Measurements from ENCODE around the gene TYR.

GRCh38 chr11:89163686-89164085 is 14.0 kb upstream of the TYR start:
- TF ChIP-seq EZH2 (IDR thresholded peaks at IDR 0.05; ENCODE audit: insufficient read depth, poor library complexity, severe bottlenecking) (no peak), EZH2phosphoT487 (IDR thresholded peaks at IDR 0.05; ENCODE audit: insufficient read depth, low read depth) (no peak)
